Mesenchymal stem cell (in vitro differentiated cells and primary cell): ENCODE measurements around the gene ROCK2. TPM values are rescaled to one million over a fixed set of nuclear protein-coding genes. Genes with fewer than 3 reads are reported as not detected.

Experiments
- small RNA-seq: library from polyadenylated mRNA; stranded (forward); fragments of <200 nt; extraction: miRNeasy Mini kit (QIAGEN cat#:217004); gene quantifications from one replicate; pipeline ENCODE3, GENCODE V24; 2013; ENCODE audit warnings: low read depth

ROCK2 gene

Small RNAs within 50 kb of the gene (small RNA-seq; reads per million reads assigned to genes)
- gene RNU6-1081P = not detected
